Measurements from ENCODE around the gene SLC6A8. TPM values are rescaled to one million over a fixed set of nuclear protein-coding genes. Genes with fewer than 3 reads are reported as not detected.

SLC6A8 gene
- total and polyA plus RNA-seq, 2 donors (not counting 3 experiments of a cell fraction or from before 2014, with no cell fraction given) = 22.7 to 23.6 TPM

- Histone ChIP-seq H3K4me1 (ENCODE audit: control insufficient read depth, extremely low read depth, insufficient read depth, low read length) (no peaks in the 10 kb centered on the region), H3K9me3 (replicated peaks; ENCODE audit: control insufficient read depth, insufficient read depth, low read length) (no peaks in the 10 kb centered on the region), H3K36me3 (ENCODE audit: control insufficient read depth in 2 of 2, extremely low read depth in 1 of 2, insufficient read depth in 2 of 2, low read length in 2 of 2) (no peaks in the 10 kb centered on the region), H3K4me3 (replicated peaks in 1 of 3; ENCODE audit: insufficient read depth in 1 of 3, low read depth in 1 of 3, low read length in 3 of 3) (no peak overlapping the region), H3K9ac (replicated peaks; ENCODE audit: extremely low read depth, insufficient read depth, low read length) (no peak overlapping the region), H3K4me2 (ENCODE audit: insufficient read depth, low read length) (no peak overlapping the region), H4K20me1 (replicated peaks; ENCODE audit: control insufficient read depth, extremely low read depth, insufficient read depth, low read length) (no peaks in the 10 kb centered on the region), H2AFZ (ENCODE audit: low read depth, low read length) (no peak overlapping the region), H3K27me3 (ENCODE audit: control insufficient read depth in 2 of 2, insufficient read depth in 2 of 2, low read length in 2 of 2) (no peaks in the 10 kb centered on the region), H3K27ac (ENCODE audit: insufficient read depth, low read depth, low read length) (no peak overlapping the region), H3K9me1 (replicated peaks; ENCODE audit: control insufficient read depth, extremely low read depth, insufficient read depth, low read length) (no peaks in the 10 kb centered on the region), H3K79me2 (ENCODE audit: control insufficient read depth, insufficient read depth, low read length) (no peaks in the 10 kb centered on the region)
- dilution Hi-C loops (cut with MboI; ENCODE audit: extremely low pct_ligation_motif_present, low sequenced_read_pairs) = no loop called here
- TF ChIP-seq GATA2 (IDR thresholded peaks at IDR 0.05; ENCODE audit: insufficient read depth, insufficient read length, low read depth, low read length) = no peak
- no peak for TF ChIP-seq MYC (IDR thresholded peaks at IDR 0.05; ENCODE audit: low read depth, low read length)
- TF ChIP-seq JUN (IDR thresholded peaks at IDR 0.05; ENCODE audit: borderline replicate concordance, insufficient read depth, insufficient read length, low read depth) = no peak
- DNase-seq (ENCODE audit: low read depth, low spot score) (no peak), FAIRE-seq (no peak)
- no TSS peak for BruUV-seq (replicated peaks)
- ChIA-PET POLR2A (no interaction called here), CTCF (no interaction called here)
- intact Hi-C loops (cut with micrococcal nuclease) = no loop called here
Observed at GRCh38 chrX:153736871-153737441, 49.2 kb downstream of the SLC6A8 start.

- no TSS peak for BruUV-seq (replicated peaks)
- POLR2A ChIA-PET = no interaction called here
- intact Hi-C loops (cut with micrococcal nuclease) = no loop called here
Observed at GRCh38 chrX:153738056-153738605, 50.4 kb downstream of the SLC6A8 start.

More at GRCh38 chrX:153738056-153738605, 50.4 kb downstream of the SLC6A8 start:
- H3K4me3 ChIP-seq (replicated peaks in 1 of 3; ENCODE audit: insufficient read depth in 1 of 3, low read depth in 1 of 3, low read length in 3 of 3) = no peak overlapping the region
- H2AFZ ChIP-seq (ENCODE audit: low read depth, low read length) = no peak overlapping the region
- dilution Hi-C loops (cut with MboI; ENCODE audit: extremely low pct_ligation_motif_present, low sequenced_read_pairs) = no loop called here
- no peak overlapping the region for H3K27ac ChIP-seq (ENCODE audit: insufficient read depth, low read depth, low read length)
- no peaks in the 10 kb centered on the region for H4K20me1 ChIP-seq (replicated peaks; ENCODE audit: control insufficient read depth, extremely low read depth, insufficient read depth, low read length)
- H3K27me3 ChIP-seq (ENCODE audit: control insufficient read depth in 2 of 2, insufficient read depth in 2 of 2, low read length in 2 of 2) = no peaks in the 10 kb centered on the region
- H3K4me2 ChIP-seq (ENCODE audit: insufficient read depth, low read length) = no peak overlapping the region
- CTCF ChIA-PET = no interaction called here
- no peak overlapping the region for H3K9ac ChIP-seq (replicated peaks; ENCODE audit: extremely low read depth, insufficient read depth, low read length)
- no peaks in the 10 kb centered on the region for H3K79me2 ChIP-seq (ENCODE audit: control insufficient read depth, insufficient read depth, low read length)
- H3K9me1 ChIP-seq (replicated peaks; ENCODE audit: control insufficient read depth, extremely low read depth, insufficient read depth, low read length) = no peaks in the 10 kb centered on the region
- TF ChIP-seq GATA2 (IDR thresholded peaks at IDR 0.05; ENCODE audit: insufficient read depth, insufficient read length, low read depth, low read length) (no peak), FOS (IDR thresholded peaks at IDR 0.05; ENCODE audit: borderline replicate concordance, insufficient read depth, low read length) (no peak), POLR2A (IDR thresholded peaks at IDR 0.05; ENCODE audit: low read depth, low read length) (no peak), CTCF (IDR thresholded peaks at IDR 0.05; ENCODE audit: extremely low read depth in 1 of 2, insufficient read depth in 1 of 2, low read depth in 1 of 2, low read length in 2 of 2) (no peak), EZH2 (IDR thresholded peaks at IDR 0.05; ENCODE audit: borderline replicate concordance, low read depth, low read length, severe bottlenecking) (no peak), JUN (IDR thresholded peaks at IDR 0.05; ENCODE audit: borderline replicate concordance, insufficient read depth, insufficient read length, low read depth) (no peak), MYC (IDR thresholded peaks at IDR 0.05; ENCODE audit: low read depth, low read length) (no peak), POLR2AphosphoS5 (IDR thresholded peaks at IDR 0.05; ENCODE audit: insufficient read depth, low read depth, low read length) (no peak), MAX (IDR thresholded peaks at IDR 0.05; ENCODE audit: insufficient read depth, insufficient read length) (no peak)
- FAIRE-seq (no peak), DNase-seq (ENCODE audit: low read depth, low spot score) (no peak)
- H3K36me3 ChIP-seq (ENCODE audit: control insufficient read depth in 2 of 2, extremely low read depth in 1 of 2, insufficient read depth in 2 of 2, low read length in 2 of 2) = no peaks in the 10 kb centered on the region
- no peaks in the 10 kb centered on the region for H3K9me3 ChIP-seq (replicated peaks; ENCODE audit: control insufficient read depth, insufficient read depth, low read length)
- no peaks in the 10 kb centered on the region for H3K4me1 ChIP-seq (ENCODE audit: control insufficient read depth, extremely low read depth, insufficient read depth, low read length)
